Head of caudate nucleus (tissue), 42 donors: ENCODE data around the gene ACADVL.
"Not testable (repeated sequence)": the region's sequence is repeated elsewhere in the genome, so short reads cannot be mapped to it uniquely, and the experiment has no call there.

Experiments used
- DNase-seq, 42 donors: peaks; one replicate each; pipeline versions ENCODE4 v3.0.0 to v3.0.0-alpha.2; 2020 to 2021; ENCODE audit warnings: mixed read lengths in 7 of 42
- intact Hi-C: fragments of 100-400 bp; cut with DNase I; formaldehyde crosslinking; loops from one replicate; pipeline ENCODE4 v1.15.0; 2022

Gene ACADVL

DNA sequence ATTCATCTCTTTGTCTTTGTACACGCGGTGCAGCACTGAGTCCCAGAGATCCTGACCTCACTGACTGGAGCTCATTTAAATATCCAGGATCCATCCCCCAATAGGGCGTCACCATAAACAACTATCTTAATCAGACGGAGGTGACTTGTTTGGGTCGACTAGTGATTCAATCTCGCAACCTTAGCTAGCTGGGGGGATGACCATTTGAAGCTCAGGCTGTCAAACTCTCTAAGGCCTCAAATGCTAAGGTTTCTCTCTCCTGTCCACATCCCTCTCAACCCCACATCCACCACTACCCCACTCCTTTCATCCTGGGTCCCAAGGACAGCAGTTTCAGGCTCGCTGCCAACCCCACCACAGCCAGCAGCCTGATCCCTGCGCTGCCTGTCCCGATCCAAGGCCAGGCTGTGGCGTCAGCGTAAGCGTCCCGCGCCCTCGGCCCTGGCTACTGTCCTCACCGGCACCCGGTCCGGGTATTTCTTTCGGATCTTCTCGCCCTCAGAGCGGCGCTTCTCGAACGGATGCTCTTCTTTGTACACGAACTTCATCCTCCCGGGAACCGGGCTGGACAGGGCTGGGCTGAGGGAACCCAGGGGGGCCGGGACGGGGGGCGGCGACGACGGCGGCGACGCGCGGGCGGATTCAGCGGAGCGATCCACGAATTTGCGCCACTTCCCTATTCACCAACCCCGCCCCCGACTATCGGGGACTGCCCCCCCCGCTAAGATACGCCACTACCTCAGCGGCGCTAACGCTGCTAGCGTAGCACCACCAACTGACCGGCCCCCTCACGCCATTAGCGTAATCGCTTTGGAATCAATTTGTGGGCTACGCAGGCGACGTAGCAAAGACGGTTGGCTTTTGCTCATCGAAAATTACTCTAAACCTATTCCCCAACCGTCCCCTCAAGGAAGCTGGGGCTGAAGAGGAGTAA is 22.3 kb downstream of the ACADVL start, which contains the start of gene GABARAP:
Gene GABARAP (minus strand): TSS at position 667 of the 934 bp plus-strand sequence. CDS start 119 bp downstream, at position 548.
- intact Hi-C loops: no loop called here
- peak; percentile 91 to 98 (median 95) for DNase-seq

DNA sequence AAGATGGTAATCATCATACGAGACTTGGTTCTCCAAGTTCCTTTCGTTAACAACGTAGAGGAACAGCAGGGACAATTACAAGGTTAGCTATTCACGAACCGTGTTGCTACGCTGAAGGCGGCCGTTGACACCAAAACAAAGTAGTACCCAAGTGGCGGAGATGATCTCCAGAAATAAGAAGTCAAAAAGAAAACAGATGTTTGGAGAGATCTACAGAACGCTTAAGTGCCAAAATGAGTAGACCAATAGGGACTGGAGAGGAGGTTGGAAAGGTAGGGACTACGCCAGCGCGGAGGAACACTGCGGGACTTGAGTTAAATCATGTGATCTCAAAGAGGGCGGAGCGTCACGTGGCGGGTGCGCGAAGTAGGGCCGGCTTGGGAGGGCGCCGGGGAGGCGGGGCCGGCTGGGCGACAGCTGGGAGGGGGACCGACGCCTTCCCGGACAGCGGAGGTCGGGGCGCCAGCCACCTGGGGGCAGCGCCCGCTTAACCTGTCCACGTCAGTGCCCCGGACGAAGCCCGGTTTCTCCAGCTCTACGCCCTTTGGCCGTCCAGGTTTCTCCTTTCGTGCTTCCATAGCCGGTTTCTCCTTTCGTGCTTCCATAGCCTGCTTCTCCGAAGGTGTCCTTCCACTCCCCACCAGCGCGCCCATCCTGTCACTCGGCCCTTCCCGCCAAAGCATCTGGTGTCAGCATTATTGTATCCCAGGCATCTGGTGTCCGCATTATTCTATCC is 23.1 kb downstream of the ACADVL start:
- DNase-seq: peak; percentile 90 to 98 (median 94)
- intact Hi-C loops: no loop called here

DNA sequence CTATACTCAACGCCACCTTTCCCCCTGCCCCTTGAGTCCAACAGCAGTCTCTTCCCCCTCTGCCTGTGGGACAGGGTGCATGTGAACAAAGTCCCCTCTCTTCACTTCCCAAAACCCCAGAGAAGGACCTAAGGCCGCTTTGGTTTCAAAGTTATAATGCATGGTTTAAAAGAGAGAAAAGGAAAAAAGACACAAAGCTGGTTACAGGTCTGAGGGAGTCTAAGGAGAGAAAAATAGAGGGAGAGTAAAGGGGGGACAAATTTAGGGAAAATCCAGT is 23.7 kb downstream of the ACADVL start:
- intact Hi-C loops: no loop called here
- no peak for DNase-seq

DNA sequence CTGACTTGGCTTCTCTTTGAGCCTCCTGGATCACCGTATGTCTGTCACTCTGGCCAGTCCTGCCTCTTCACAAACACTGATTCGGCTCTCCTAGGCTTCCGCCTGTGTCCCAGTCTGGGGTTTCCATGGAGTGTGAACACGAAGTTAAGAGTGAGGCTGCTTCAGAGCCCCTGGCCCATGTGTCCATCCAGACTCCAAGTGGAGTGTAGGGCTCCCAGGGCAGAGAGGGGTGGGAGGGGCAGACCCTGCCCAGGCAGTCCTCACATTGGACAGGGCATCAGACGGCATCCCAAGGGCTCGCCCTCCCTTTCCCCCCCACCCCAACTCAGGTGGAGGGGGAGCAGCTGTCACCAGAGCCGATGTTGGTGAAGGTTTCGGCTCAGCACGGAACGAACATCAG is 24.1 kb downstream of the ACADVL start:
- intact Hi-C loops: not testable (repeated sequence)
- peak in 1 of 42 donors; percentile 16 for DNase-seq

DNA sequence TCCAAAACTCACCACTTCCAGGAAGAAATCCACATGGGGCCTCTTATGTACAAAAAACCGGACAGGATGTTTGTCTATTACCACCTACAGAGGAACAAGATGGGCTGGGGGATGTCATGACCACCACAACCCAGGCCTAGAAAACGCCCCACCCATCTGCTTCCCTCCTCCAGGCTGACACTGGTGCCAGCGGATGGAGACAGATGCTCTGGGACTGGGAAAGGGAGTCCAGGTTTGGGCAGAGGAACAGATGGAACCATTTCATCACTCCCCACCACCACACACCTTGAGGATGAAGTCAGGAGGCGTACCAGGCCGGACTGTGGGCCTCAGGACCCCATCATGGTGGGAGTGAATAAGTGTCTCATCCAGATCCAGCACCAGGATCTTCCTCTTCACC is 27.0 kb downstream of the ACADVL start:
- DNase-seq: no peak
- intact Hi-C loops: no loop called here

DNA sequence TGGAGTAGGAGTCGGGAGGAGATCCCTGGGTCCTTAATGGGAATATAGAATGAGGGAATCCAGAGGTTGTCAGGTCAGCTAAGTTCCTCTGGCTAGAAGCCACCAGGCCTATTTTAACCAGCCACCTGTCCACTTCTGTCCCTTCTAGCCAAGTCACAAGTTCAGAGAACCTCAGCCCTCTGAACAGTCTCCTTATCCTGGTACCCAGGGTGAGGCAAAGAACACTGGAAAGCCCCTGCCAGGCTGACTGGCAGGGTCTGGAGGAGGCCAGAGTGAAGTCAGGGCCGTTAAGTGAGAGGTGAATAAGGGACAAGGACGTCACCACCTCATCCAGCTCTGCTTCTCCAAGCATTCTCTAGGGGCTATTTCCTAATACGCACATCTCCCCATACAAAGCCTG is 29.1 kb downstream of the ACADVL start:
- intact Hi-C loops: no loop called here
- no peak for DNase-seq

DNA sequence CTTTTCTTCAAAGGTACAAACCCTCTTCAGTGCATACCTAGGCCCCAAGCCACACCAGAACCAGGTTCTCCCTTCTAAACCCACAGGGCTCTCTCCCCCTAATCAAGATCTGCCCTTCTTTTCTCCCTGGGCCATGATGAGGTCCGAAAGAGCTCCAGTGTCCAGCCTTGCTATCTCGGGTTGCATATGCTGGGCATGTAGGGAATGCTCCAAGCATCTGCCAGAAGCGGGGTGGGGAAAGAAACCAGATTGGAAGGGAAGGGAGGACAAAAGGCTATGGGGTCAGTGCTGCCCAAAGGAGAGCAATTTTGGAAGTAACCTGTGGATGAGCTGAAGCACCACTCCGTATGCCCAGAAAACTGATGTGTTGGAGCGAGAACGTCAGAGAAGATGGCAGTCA is 29.5 kb downstream of the ACADVL start:
- intact Hi-C loops: no loop called here
- no peak for DNase-seq

DNA sequence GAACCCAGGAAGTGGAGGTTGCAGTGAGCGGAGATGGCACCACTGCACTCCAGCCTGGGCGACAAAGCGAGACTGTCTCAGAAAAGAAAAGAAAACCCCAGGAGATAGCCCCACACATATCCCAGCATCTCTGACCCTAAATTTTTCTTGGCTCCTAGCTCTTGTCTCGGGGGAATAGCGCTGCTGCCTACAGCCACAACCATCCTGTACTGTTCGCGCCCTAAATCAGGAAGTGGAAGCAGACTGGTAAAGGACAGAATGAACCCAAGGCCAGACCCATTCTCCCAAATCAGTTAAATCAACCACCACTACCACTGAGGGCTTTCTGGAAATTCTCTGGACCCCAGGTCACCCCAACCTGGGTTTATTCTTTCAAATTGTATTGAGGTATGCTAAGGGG is 30.1 kb downstream of the ACADVL start:
- intact Hi-C loops: loop anchor here (5.0 kb wide), 1 partner anchor 57 kb away; the partner anchor contains the start of gene EIF5A
- DNase-seq: no peak

DNA sequence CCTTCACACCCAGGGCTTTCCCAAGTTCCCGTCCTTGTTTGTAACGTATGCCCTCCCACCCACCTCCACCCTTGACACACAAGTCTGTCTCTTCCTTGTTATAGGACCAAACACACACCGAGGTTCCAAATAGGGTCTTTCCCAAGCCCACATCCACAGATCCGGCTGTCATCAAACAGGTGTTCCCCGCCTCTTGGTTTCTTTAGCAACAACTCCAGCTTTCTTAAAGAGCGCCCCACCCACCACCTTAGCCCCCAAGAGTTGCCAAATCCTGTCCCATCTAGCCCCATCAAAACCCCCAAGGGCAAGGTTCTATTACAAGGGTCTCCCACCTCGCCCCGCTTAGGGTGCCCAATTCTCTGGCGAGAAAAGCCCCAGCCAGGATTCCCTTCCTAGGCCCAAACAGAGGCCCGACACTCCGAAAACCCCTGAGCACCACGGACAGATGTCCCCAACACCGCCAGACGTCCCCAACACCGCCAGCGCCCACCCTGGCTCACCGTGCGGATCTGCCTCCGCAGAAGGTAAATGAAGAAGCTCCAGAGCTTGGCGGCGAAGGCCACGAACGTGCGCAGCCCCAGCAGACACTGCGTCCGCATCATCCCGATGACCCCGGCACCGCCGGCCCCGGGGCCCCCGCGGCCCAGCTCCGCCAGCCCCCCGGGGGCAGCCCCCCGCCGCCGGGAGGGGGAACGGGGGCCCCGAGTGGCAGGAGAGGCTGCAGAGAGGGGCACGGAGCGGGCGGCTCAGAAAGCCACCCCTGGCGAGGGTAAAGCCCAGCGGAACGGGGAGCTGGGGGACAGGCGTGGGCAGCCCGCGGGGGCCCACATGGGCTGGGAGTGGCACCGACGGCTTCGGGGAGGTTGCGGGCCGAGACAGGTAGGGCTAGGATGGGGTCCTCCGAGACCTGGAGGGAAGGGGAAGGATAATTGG is 31.2 kb downstream of the ACADVL start:
- intact Hi-C loops: loop anchor here (1.0 to 5.0 kb wide), 2 partner anchors 12 to 56 kb away; partner anchors contain the start of genes EIF5A and PHF23
- DNase-seq: peak in 8 of 42 donors; percentile 21 to 53 (median 33)

DNA sequence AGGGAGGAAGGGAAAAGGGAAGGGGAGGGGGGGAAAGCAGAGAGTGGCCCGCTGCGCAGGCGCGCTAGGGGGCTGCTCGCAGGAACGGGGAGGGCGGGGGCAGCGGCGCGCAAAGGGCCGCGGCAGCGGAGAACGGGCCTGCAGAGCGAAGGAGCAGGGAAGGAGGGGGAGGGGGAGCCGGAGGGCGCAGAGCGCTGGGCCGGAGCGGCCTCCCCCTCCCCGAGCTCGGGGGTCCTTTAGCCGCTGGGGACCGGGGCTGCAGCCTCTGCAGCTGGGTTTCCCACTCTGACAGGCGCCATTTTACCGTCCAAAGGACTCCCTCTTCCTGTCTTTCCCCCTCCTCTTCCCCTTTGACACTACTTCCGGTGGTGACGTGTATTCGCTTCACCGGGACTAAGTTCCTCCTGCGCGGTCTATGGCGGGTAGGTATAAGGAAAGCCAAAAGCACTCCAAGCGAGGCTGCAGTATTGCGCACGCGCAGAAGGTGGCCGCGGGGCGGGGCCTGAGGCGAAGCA is 32.0 kb downstream of the ACADVL start, which contains the start of gene CTDNEP1:
Gene CTDNEP1 (minus strand): TSS at position 74 of the 515 bp plus-strand sequence. CDS start 438 bp downstream, outside the sequence.
- intact Hi-C loops: loop anchor here (1.0 to 5.0 kb wide), 2 partner anchors 12 to 56 kb away; partner anchors contain the start of genes EIF5A and PHF23
- DNase-seq: peak; percentile 97 to 100 (median 99)

DNA sequence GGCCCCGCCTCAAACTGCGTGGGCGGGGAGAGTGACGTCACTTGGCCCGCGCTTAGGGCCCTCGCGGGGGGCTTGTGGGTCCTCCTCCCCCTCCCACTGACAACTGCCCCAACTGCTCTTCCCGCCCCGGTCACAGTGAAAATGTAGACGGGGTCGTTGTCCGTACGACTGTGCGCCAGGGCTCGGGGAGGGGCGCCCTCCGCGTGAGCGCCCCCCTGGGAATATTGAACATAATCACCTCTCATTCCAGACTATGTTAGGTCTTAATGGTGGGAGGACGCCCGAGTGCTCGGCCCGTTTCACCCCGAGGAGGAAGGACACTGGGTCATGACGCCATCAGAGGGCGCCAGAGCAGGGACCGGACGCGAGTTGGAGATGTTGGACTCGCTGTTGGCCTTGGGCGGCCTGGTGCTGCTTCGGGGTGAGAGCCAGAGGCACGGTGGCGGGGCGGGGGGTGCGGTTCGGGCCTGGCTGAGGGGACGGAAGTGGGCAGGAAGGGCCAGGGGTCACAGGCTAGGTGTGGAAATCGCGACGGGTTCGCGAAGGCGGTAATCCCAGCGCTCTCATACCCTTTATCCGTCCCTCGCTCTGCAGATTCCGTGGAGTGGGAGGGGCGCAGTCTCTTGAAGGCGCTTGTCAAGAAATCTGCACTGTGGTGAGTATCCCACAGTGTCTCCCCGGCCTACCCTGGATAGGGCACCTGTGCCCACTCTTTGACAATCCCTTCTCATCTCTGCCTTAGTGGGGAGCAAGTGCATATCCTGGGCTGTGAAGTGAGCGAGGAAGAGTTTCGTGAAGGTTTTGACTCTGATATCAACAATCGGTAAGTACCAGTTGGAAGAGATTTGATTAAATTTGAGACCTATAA is 32.7 kb downstream of the ACADVL start, which contains the start of gene ELP5:
Gene ELP5 (plus strand): TSS at position 40 of the 868 bp plus-strand sequence. CDS start 336 bp downstream, at position 376.
- DNase-seq: peak; percentile 84 to 95 (median 90)
- intact Hi-C loops: loop anchor here (5.0 kb wide), 1 partner anchor 55 kb away; the partner anchor contains the start of gene EIF5A

DNA sequence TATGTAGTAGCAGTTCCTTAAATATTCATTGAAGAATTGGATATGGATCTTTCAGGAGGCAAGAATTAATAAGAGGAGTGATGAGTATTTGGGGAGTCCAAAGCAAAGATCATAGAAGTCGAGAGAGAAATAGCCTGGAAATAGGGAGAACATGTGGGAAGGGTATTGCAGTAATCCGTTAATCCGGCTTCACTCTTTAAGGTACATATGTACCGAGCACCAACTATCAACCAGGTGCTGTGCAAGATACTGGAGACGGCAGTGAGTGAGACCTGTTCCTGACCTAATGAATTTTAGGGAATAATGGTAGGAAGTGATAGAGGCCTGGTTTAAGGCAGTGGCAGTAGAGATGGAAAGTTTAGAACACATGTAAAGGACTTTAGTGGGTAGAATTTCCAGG is 33.3 kb downstream of the ACADVL start:
- intact Hi-C loops: loop anchor here (5.0 kb wide), 1 partner anchor 54 kb away; the partner anchor contains the start of gene EIF5A

DNA sequence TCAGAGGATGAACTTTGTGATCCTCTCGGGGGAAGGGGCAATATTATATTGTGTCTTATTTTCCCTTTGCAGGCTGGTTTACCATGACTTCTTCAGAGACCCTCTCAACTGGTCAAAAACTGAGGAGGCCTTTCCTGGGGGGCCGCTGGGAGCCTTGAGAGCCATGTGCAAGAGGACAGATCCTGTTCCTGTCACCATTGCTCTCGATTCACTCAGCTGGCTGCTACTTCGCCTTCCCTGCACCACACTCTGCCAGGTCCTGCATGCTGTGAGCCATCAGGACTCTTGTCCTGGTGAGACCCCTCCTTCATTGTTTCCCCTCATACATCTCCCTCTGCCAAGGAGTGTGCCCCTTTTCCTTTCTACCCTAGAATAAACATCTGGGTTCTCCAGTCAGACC is 34.8 kb downstream of the ACADVL start:
- DNase-seq: no peak
- intact Hi-C loops: loop anchor here (5.0 kb wide), 1 partner anchor 53 kb away; the partner anchor contains the start of gene EIF5A

More for the DNA sequence above, 33.3 kb downstream of the ACADVL start:
- no peak for DNase-seq

DNA sequence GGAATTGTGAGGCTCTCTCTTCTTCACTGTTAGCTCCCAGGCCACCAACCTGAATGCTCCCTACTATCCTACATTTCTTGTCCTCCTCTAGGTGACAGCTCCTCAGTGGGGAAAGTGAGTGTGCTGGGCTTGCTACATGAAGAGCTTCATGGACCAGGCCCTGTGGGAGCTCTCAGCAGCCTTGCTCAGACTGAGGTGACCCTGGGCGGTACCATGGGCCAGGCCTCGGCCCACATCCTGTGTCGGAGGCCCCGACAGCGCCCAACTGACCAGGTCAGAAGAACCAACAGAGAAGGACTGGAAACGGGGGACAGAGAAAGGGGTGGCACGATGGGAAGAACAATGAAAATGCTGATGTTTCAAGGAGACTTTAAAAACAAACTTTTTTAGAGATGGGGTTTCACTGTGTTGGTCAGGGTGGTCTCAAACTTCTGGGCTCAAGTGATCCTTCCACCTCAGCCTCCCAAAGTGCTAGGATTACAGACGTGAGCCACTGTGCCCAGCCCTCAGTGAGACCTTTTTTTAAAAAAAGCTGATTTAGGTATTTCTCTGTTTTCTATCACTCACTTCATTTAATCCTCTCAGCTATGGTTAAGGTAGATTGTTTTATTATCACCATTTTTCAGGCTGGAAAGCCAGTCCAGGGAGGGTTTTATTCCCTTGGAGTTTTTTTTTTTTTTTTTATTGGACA is 37.2 kb downstream of the ACADVL start:
- intact Hi-C loops: no loop called here
- no peak for DNase-seq

DNA sequence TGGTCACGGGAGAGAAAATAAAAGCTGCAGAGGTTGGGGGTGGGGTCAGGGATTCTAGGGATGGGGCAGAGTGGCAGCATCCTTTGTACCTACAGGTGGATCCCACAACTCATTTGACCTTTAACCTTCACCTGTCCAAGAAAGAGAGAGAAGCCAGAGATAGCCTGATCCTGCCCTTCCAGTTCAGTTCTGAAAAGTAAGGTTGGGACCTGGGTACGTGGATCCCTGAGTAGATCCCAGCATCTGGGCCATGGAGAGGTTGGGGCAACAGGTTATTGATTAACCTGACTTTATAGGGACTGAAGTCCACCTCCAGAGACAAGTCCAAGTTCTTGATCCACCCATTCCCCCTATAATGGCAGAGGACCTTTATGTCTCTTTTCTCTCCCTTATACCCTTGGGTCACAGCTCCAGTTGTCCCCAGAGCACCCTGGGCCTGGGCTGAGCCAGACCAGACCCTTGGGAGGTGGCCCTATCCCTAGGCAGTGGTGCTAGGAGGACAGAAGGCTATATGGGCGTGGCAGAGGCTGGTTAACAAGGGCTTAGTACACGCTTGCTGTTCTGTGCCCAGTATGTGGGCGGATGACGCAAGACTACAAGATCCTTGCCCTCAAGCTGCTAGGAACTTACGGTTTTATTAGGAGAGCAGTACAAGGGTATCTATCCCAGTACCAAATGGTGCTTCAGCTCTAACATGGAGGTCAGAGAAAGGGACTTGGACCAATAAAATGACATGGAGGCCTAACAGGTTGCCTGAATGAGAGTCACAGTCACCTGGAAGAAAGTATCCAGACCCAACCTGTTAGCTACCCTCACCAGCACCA is 39.2 kb downstream of the ACADVL start:
- intact Hi-C loops: no loop called here
- no peak for DNase-seq

DNA sequence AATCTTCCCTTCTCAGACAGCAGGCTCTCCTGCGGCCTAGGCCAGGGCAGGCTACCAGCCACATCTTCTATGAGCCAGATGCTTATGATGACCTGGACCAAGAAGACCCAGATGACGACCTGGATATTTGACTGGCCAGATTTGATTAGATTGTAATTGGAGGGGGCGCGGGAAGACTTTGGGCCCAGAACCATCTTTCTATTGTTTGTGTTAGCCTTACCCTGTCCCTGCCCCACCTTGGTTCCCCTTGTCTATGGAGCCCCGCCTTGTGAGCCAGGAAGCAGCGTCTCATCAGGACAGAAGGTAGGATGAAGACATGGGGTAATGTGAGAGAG is 39.8 kb downstream of the ACADVL start:
- DNase-seq: no peak
- intact Hi-C loops: no loop called here
